A549 (cell line): ENCODE results near the gene NAA20. TPM values are rescaled to one million over a fixed set of nuclear protein-coding genes. Genes with fewer than 3 reads are reported as not detected.

Source experiments
- ATAC-seq, 2 experiments: fragments of 200-7000 bp in 1 of 2; fragments of >200 bp in 1 of 2; cut with Nextera tagmentation in 1 of 2; cut with Tn5 transposase in 1 of 2; 3 replicates each; pipeline versions ENCODE4 v1.8.0 to v1.9.1; 2018 to 2020; ENCODE audit warnings: mild to moderate bottlenecking in 1 of 2, moderate library complexity in 1 of 2
- CTCF ChIA-PET: fragments of 300-600 bp; sonication (Branson Sonifier 250); formaldehyde crosslinking; extraction: SDS; loops from one replicate; lab custom pipeline; 2021; ENCODE audit warnings: antibody characterized with exemption, inconsistent platforms; lab: Yijun Ruan, JAX
- POLR2A ChIA-PET: fragments of 350-600 bp; formaldehyde crosslinking; extraction: SDS; loops from one replicate; lab custom pipeline; 2021; ENCODE audit warnings: antibody characterized with exemption, inconsistent platforms; lab: Yijun Ruan, JAX
- DNase-seq, 2 experiments: peaks; one replicate each; pipeline versions ENCODE4 v3.0.0 to v3.0.0-alpha.2; 2011 to 2016; ENCODE audit warnings: low read depth in 1 of 2, low spot score in 1 of 2
- FAIRE-seq: peaks from 2 replicates; lab custom pipeline; 2011; peaks lifted over from hg19 to GRCh38; lab: Jason Lieb, UNC
- H3K27ac ChIP-seq, 2 experiments: fragments of >200 bp; sonication (Bioruptor Twin); formaldehyde crosslinking; 3 replicates each; pipeline ENCODE4 v1.5.1; 2016 to 2017
- H3K4me1 ChIP-seq: fragments of >200 bp; sonication (Bioruptor Twin); formaldehyde crosslinking; 3 replicates; pipeline ENCODE4 v1.6.1; 2016
- H3K4me2 ChIP-seq: fragments of >200 bp; sonication (Bioruptor Twin); formaldehyde crosslinking; 3 replicates; pipeline ENCODE4 v1.6.1; 2016
- H3K4me3 ChIP-seq: fragments of >200 bp; sonication (Bioruptor Twin); formaldehyde crosslinking; 3 replicates; pipeline ENCODE4 v1.5.1; 2016
- H3K9me3 ChIP-seq: fragments of >200 bp; sonication (Bioruptor Twin); formaldehyde crosslinking; 3 replicates; pipeline ENCODE4 v1.6.1; 2016
- ESRRA ChIP-seq: fragments of 150-350 bp; IDR thresholded peaks from 2 replicates; pipeline ENCODE4 v1.6.1; 2014; ENCODE audit warnings: mild to moderate bottlenecking, low read length, borderline replicate concordance
- FOXS1 ChIP-seq: fragments of 250-450 bp; sonication (Bioruptor Pico); IDR thresholded peaks from 2 replicates; pipeline ENCODE4 v1.5.0; 2020; ENCODE audit warnings: mild to moderate bottlenecking, moderate library complexity
- HEYL ChIP-seq: fragments of 250-450 bp; sonication (Bioruptor Pico); IDR thresholded peaks from 2 replicates; pipeline ENCODE4 v1.8.0; 2021; ENCODE audit warnings: mild to moderate bottlenecking, moderate library complexity
- HOXB13 ChIP-seq: fragments of 250-450 bp; sonication (Bioruptor Pico); IDR thresholded peaks from 2 replicates; pipeline ENCODE4 v1.5.0; 2020; ENCODE audit warnings: low read depth, mild to moderate bottlenecking, moderate library complexity
- JUN ChIP-seq, 2 experiments: fragments of >200 bp; sonication (Bioruptor Twin); formaldehyde crosslinking; IDR thresholded peaks; 2 replicates in 1 of 2; 3 replicates in 1 of 2; pipeline ENCODE4 v1.6.1; 2016 to 2017
- KDM5A ChIP-seq: fragments of 200-600 bp; sonication (generic); IDR thresholded peaks from 2 replicates; pipeline ENCODE4 v1.6.1; 2016; ENCODE audit warnings: antibody characterized with exemption, mild to moderate bottlenecking
- MAZ ChIP-seq: fragments of 150-350 bp; IDR thresholded peaks from 2 replicates; pipeline ENCODE4 v1.6.1; 2014; ENCODE audit warnings: antibody characterized with exemption, low read depth, low read length, borderline replicate concordance
- NFE2L2 ChIP-seq: fragments of 150-350 bp; conservative IDR thresholded peaks from 2 replicates; pipeline ENCODE4 v1.6.1; 2014; ENCODE audit warnings: low read length
- POLR2A ChIP-seq: IDR thresholded peaks from 2 replicates; pipeline ENCODE4 v1.6.1; 2012; ENCODE audit warnings: mild to moderate bottlenecking, low read length
- RCOR1 ChIP-seq: fragments of 150-350 bp; IDR thresholded peaks from 2 replicates; pipeline ENCODE4 v1.6.1; 2014; ENCODE audit warnings: antibody characterized with exemption, low read length, low read depth
- RNF2 ChIP-seq: fragments of 200-600 bp; sonication (generic); IDR thresholded peaks from 2 replicates; pipeline ENCODE4 v1.6.1; 2016; ENCODE audit warnings: low read depth, mild to moderate bottlenecking, antibody characterized with exemption, moderate library complexity, borderline replicate concordance
- SREBF2 ChIP-seq: fragments of 450-650 bp; IDR thresholded peaks from 2 replicates; pipeline ENCODE4 v1.6.1; 2014; ENCODE audit warnings: mild to moderate bottlenecking, moderate library complexity
- TP53 ChIP-seq: fragments of 250-450 bp; sonication (Bioruptor Pico); IDR thresholded peaks from 2 replicates; pipeline ENCODE4 v1.5.0; 2021; ENCODE audit warnings: mild to moderate bottlenecking, moderate library complexity
- ZNF302 ChIP-seq: fragments of 250-450 bp; sonication (Bioruptor Pico); IDR thresholded peaks from 2 replicates; pipeline ENCODE4 v1.9.0; 2021; ENCODE audit warnings: inconsistent platforms, mild to moderate bottlenecking, moderate library complexity
- WGBS: methylation state at CpG from one replicate; pipeline ENCODE4 v1.1.6; 2017; ENCODE audit errors: missing lambda C conversion rate; 5-methylcytosine and 5-hydroxymethylcytosine counted together
- polyA plus RNA-seq, 4 experiments: library from polyadenylated mRNA; depleted of rRNA in 3 of 4; stranded (reverse); fragments of >200 nt; fragmentation: RNase III in 1 of 4; extraction: RNeasy Plus Mini Kit Qiagen cat#74134 plus additional on column Dnase treatment in 1 of 4; gene quantifications; 2 replicates in 3 of 4; 3 replicates in 1 of 4; pipeline ENCODE4 v1.2.3, GENCODE V29; 2011 to 2017
- TF ChIP-seq, protein P1 (sequence below): fragments of 250-450 bp; sonication (Bioruptor Pico); IDR thresholded peaks from 2 replicates; pipeline ENCODE4 v1.5.0; 2021; ENCODE audit warnings: mild to moderate bottlenecking, moderate library complexity, borderline replicate concordance
- TF ChIP-seq, protein P2 (sequence below): fragments of >200 bp; sonication (Bioruptor Twin); formaldehyde crosslinking; IDR thresholded peaks from 3 replicates; pipeline ENCODE4 v1.5.1; 2016
- TF ChIP-seq, protein P3 (sequence below): IDR thresholded peaks from 2 replicates; pipeline ENCODE4 v1.6.1; 2012
- TF ChIP-seq, protein P4 (sequence below): fragments of >200 bp; sonication (Bioruptor Twin); formaldehyde crosslinking; IDR thresholded peaks from 3 replicates; pipeline ENCODE4 v1.6.1; 2016
- TF ChIP-seq, protein P5 (sequence below): fragments of 450-650 bp; IDR thresholded peaks from 2 replicates; pipeline ENCODE4 v1.6.1; 2014; ENCODE audit warnings: antibody characterized with exemption
- TF ChIP-seq, protein P6 (sequence below): fragments of 200-600 bp; sonication (generic); IDR thresholded peaks from 2 replicates; pipeline ENCODE4 v1.6.1; 2016; ENCODE audit warnings: antibody characterized with exemption, mild to moderate bottlenecking, moderate library complexity

NAA20 gene
- polyA plus RNA-seq, 2 of the 4 experiments (the other 2 are of a cell fraction): 175 to 219 TPM

DNA sequence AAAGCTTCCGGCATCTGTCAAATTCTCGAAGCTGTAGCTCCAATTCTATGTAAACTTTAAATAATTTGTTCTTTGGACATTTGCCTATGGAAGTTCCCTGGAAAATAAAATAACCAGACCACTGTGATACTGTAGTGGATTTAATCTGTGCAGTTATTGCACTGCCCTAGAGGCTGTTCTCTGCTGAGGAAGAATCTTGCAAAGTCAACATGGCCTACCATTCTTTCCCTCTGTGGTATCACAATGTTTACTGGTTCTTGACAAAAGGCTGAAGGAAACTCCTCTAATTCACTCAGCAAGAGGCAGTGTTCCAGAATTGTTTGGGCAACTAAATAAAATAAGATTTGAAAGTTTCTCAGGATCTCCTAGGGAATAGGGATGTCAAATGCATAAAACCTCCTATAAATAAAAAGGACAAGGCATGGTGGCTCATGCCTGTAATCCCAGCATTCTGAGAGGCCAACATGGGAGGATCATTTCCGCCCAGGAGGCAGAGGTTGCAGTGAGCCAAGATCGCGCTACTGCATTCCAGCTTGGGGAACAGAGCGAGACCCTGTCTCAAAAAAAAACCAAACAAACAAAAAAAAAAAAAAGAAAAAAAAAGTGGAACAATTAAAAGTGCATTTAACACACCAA is 22.7 kb downstream of the NAA20 start (continued):
- TF ChIP-seq, protein P1, sequence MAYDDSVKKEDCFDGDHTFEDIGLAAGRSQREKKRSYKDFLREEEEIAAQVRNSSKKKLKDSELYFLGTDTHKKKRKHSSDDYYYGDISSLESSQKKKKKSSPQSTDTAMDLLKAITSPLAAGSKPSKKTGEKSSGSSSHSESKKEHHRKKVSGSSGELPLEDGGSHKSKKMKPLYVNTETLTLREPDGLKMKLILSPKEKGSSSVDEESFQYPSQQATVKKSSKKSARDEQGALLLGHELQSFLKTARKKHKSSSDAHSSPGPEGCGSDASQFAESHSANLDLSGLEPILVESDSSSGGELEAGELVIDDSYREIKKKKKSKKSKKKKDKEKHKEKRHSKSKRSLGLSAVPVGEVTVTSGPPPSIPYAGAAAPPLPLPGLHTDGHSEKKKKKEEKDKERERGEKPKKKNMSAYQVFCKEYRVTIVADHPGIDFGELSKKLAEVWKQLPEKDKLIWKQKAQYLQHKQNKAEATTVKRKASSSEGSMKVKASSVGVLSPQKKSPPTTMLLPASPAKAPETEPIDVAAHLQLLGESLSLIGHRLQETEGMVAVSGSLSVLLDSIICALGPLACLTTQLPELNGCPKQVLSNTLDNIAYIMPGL (CRISPR knock-in tag): no peak
- TF ChIP-seq, protein P2, sequence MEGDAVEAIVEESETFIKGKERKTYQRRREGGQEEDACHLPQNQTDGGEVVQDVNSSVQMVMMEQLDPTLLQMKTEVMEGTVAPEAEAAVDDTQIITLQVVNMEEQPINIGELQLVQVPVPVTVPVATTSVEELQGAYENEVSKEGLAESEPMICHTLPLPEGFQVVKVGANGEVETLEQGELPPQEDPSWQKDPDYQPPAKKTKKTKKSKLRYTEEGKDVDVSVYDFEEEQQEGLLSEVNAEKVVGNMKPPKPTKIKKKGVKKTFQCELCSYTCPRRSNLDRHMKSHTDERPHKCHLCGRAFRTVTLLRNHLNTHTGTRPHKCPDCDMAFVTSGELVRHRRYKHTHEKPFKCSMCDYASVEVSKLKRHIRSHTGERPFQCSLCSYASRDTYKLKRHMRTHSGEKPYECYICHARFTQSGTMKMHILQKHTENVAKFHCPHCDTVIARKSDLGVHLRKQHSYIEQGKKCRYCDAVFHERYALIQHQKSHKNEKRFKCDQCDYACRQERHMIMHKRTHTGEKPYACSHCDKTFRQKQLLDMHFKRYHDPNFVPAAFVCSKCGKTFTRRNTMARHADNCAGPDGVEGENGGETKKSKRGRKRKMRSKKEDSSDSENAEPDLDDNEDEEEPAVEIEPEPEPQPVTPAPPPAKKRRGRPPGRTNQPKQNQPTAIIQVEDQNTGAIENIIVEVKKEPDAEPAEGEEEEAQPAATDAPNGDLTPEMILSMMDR: no peak
- TF ChIP-seq, all 56 proteins: peak for 0

DNA sequence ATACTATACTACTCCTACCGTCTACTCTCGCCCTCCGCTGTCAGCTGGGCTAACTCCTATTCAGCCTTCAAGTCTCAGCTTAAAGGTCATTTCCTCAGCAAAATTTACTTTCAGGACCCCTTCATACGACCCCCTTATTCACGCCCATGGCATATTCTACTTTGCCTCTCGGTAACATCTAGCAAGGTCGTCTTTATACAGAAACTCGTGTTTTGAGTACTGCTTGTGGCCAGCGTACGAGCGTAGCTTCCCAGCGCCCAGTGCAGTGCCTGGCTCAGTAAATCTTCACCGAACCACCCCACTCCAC is 34.6 kb downstream of the NAA20 start:
- Histone ChIP-seq H3K4me2 (peak overlapping the region; percentile 97), H3K9me3 (no peaks in the 10 kb centered on the region), H3K4me1 (peaks cover 13% of the 10 kb centered on the region; the same call in 2 of the 3 replicates), H3K27ac (peak overlapping the region; percentile 85 to 88), H3K4me3 (peak overlapping the region; percentile 97)
- ATAC-seq (peak; percentile 45 to 60; a peak in 5 of 6 replicates), FAIRE-seq (no peak), DNase-seq (no peak)
- 4% methylated on average over 13 of the region's 13 CpGs for WGBS
- ChIA-PET CTCF (interaction anchor here (0.9 to 3.1 kb wide), 2 partner anchors 16 to 34 kb away, joined by 3 to 18 read pairs; partner anchors contain the start of gene NAA20), POLR2A (interaction anchor here (1.8 kb wide), 1 partner anchor 35 kb away, joined by 26 read pairs; the partner anchor contains the start of gene NAA20)
- TF ChIP-seq JUN (IDR thresholded peaks at IDR 0.05) (no peak), NFE2L2 (no peak), POLR2A (no peak), SREBF2 (no peak), MAZ (no peak), RCOR1 (no peak), TP53 (CRISPR knock-in tag) (no peak), RNF2 (no peak), FOXS1 (CRISPR knock-in tag) (no peak), ZNF302 (CRISPR knock-in tag) (no peak), HEYL (CRISPR knock-in tag) (no peak), ESRRA (no peak), HOXB13 (no peak), KDM5A (no peak)
- TF ChIP-seq, protein P3, sequence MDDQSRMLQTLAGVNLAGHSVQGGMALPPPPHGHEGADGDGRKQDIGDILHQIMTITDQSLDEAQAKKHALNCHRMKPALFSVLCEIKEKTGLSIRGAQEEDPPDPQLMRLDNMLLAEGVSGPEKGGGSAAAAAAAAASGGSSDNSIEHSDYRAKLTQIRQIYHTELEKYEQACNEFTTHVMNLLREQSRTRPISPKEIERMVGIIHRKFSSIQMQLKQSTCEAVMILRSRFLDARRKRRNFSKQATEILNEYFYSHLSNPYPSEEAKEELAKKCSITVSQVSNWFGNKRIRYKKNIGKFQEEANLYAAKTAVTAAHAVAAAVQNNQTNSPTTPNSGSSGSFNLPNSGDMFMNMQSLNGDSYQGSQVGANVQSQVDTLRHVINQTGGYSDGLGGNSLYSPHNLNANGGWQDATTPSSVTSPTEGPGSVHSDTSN: no peak
- TF ChIP-seq, protein P4, sequence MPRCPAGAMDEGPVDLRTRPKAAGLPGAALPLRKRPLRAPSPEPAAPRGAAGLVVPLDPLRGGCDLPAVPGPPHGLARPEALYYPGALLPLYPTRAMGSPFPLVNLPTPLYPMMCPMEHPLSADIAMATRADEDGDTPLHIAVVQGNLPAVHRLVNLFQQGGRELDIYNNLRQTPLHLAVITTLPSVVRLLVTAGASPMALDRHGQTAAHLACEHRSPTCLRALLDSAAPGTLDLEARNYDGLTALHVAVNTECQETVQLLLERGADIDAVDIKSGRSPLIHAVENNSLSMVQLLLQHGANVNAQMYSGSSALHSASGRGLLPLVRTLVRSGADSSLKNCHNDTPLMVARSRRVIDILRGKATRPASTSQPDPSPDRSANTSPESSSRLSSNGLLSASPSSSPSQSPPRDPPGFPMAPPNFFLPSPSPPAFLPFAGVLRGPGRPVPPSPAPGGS: no peak
- TF ChIP-seq, protein P5, sequence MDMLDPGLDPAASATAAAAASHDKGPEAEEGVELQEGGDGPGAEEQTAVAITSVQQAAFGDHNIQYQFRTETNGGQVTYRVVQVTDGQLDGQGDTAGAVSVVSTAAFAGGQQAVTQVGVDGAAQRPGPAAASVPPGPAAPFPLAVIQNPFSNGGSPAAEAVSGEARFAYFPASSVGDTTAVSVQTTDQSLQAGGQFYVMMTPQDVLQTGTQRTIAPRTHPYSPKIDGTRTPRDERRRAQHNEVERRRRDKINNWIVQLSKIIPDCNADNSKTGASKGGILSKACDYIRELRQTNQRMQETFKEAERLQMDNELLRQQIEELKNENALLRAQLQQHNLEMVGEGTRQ: no peak
- TF ChIP-seq, protein P6, sequence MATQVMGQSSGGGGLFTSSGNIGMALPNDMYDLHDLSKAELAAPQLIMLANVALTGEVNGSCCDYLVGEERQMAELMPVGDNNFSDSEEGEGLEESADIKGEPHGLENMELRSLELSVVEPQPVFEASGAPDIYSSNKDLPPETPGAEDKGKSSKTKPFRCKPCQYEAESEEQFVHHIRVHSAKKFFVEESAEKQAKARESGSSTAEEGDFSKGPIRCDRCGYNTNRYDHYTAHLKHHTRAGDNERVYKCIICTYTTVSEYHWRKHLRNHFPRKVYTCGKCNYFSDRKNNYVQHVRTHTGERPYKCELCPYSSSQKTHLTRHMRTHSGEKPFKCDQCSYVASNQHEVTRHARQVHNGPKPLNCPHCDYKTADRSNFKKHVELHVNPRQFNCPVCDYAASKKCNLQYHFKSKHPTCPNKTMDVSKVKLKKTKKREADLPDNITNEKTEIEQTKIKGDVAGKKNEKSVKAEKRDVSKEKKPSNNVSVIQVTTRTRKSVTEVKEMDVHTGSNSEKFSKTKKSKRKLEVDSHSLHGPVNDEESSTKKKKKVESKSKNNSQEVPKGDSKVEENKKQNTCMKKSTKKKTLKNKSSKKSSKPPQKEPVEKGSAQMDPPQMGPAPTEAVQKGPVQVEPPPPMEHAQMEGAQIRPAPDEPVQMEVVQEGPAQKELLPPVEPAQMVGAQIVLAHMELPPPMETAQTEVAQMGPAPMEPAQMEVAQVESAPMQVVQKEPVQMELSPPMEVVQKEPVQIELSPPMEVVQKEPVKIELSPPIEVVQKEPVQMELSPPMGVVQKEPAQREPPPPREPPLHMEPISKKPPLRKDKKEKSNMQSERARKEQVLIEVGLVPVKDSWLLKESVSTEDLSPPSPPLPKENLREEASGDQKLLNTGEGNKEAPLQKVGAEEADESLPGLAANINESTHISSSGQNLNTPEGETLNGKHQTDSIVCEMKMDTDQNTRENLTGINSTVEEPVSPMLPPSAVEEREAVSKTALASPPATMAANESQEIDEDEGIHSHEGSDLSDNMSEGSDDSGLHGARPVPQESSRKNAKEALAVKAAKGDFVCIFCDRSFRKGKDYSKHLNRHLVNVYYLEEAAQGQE: no peak
